DOHH2 (cell line): Measurements from ENCODE around the gene TMEM87B.
A peak's percentile ranks its signal among the peaks of the same experiment; 100 is the strongest.

Experiments
- H3F3A ChIP-seq: fragments of 200-600 bp; sonication (generic), shearing (Covaris generic); 2 replicates; pipeline ENCODE4 v1.6.0; 2016; ENCODE audit warnings: antibody characterized with exemption, mild to moderate bottlenecking; ENCODE audit not compliant: control insufficient read depth, insufficient read depth
- H3K27ac ChIP-seq: fragments of 200-600 bp; sonication (generic); 2 replicates; pipeline ENCODE4 v1.5.1; 2014; ENCODE audit warnings: low read depth, mild to moderate bottlenecking, low read length, moderate library complexity
- H3K27me3 ChIP-seq: fragments of 200-600 bp; sonication (generic); 2 replicates; pipeline ENCODE4 v1.6.1; 2014; ENCODE audit warnings: mild to moderate bottlenecking, low read length, mixed read lengths; ENCODE audit not compliant: control insufficient read depth
- H3K36me3 ChIP-seq: fragments of 200-600 bp; sonication (generic); 2 replicates; pipeline ENCODE4 v1.6.1; 2014; ENCODE audit warnings: mild to moderate bottlenecking, low read length, moderate library complexity, mixed read lengths; ENCODE audit not compliant: control insufficient read depth
- H3K4me1 ChIP-seq: fragments of 200-600 bp; sonication (generic); 2 replicates; pipeline ENCODE4 v1.6.1; 2014; ENCODE audit warnings: mild to moderate bottlenecking, low read length, mixed read lengths; ENCODE audit not compliant: control insufficient read depth
- H3K4me2 ChIP-seq: fragments of 200-600 bp; sonication (generic); 2 replicates; pipeline ENCODE4 v1.6.0; 2014; ENCODE audit warnings: mild to moderate bottlenecking, low read length, moderate library complexity
- H3K4me3 ChIP-seq: fragments of 200-600 bp; sonication (generic); 2 replicates; pipeline ENCODE4 v1.5.1; 2014; ENCODE audit warnings: mild to moderate bottlenecking, low read length, mixed read lengths
- H3K79me2 ChIP-seq: fragments of 200-600 bp; sonication (generic); 2 replicates; pipeline ENCODE4 v1.6.1; 2014; ENCODE audit warnings: mild to moderate bottlenecking, low read length, mixed read lengths; ENCODE audit not compliant: control insufficient read depth
- H3K9me2 ChIP-seq: fragments of 200-600 bp; sonication (generic); replicated peaks from 2 replicates; pipeline ENCODE4 v1.6.1; 2014; ENCODE audit warnings: mild to moderate bottlenecking, low read length, mixed read lengths; ENCODE audit not compliant: control insufficient read depth
- H3K9me3 ChIP-seq: fragments of 200-600 bp; sonication (generic); 2 replicates; pipeline ENCODE4 v1.6.1; 2014; ENCODE audit warnings: antibody characterized with exemption, low read length, mixed read lengths; ENCODE audit not compliant: control insufficient read depth, insufficient read depth
- H4K20me1 ChIP-seq: fragments of 200-600 bp; sonication (generic); 2 replicates; pipeline ENCODE4 v1.6.0; 2014; ENCODE audit warnings: low read depth, mild to moderate bottlenecking, antibody characterized with exemption, low read length, moderate library complexity; ENCODE audit not compliant: control insufficient read depth, insufficient read depth
- EZH2phosphoT487 ChIP-seq: fragments of 200-600 bp; sonication (generic); IDR thresholded peaks from 2 replicates; pipeline ENCODE4 v1.6.1; 2017; ENCODE audit warnings: borderline replicate concordance, mild to moderate bottlenecking, antibody characterized with exemption, low read length, moderate library complexity, mixed read lengths
- TF ChIP-seq, protein P1 (sequence below): fragments of 200-600 bp; sonication (generic); IDR thresholded peaks from one replicate; pipeline ENCODE4 v1.5.1; 2014; ENCODE audit warnings: antibody characterized with exemption, mild to moderate bottlenecking, low read depth, low read length; ENCODE audit not compliant: poor library complexity, severe bottlenecking

TMEM87B gene

DNA sequence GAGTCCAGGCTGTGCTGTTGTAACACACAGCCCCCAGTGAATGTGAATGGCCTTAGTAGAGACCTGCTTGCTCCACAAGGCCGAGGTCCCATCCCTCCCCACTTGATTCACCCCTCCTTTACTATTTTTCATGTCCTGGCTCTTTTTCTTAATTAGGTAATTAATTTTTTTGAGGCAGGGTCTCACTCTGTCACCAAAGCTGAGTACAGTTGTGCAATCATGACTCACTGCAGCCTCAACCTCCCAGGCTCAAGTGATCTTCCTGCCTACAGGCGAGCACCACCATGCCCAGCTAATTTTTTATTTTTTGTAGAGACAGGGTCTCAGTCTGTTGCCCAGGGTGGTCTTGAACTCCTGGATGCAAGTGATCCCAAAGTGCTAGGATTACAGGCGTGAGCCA is 102.4 kb downstream of the TMEM87B start:
- H3K9me2 ChIP-seq: no peaks in the 10 kb centered on the region
- H3K27me3 ChIP-seq: no peaks in the 10 kb centered on the region
- H3K79me2 ChIP-seq: no peaks in the 10 kb centered on the region
- no peaks in the 10 kb centered on the region for H3K36me3 ChIP-seq
- H3K4me3 ChIP-seq: no peak overlapping the region
- no peak overlapping the region for H3K4me2 ChIP-seq
- peaks cover 46% of the 10 kb centered on the region for H3K4me1 ChIP-seq
- H4K20me1 ChIP-seq: no peaks in the 10 kb centered on the region
- H3K9me3 ChIP-seq: no peaks in the 10 kb centered on the region
- TF ChIP-seq EZH2phosphoT487: no peak
- H3K27ac ChIP-seq: no peak overlapping the region
- H3F3A ChIP-seq: peaks cover 5% of the 10 kb centered on the region

DNA sequence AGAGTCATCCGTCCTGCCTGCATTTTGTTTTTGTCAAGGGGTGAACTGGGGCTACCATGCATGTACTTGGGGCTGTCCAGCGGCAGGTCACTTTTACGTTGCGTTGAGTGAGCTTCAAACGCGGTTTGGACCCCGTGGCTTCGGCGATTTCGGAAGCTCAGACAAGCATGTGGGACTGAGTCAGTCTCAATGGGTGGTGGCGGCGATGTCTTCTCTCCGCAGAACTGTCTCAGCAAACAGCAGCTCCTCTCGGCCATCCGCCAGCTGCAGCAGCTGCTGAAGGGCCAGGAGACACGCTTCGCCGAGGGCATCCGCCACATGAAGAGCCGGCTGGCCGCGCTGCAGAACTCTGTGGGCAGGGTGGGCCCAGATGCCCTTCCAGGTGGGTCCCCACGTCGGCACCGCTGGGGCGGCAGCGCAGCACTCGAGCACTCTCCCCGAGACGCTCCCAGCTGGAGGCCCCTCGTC is 104.4 kb downstream of the TMEM87B start:
- Histone ChIP-seq H3K4me1 (peaks cover 46% of the 10 kb centered on the region), H4K20me1 (no peaks in the 10 kb centered on the region), H3K36me3 (no peaks in the 10 kb centered on the region), H3K9me3 (no peaks in the 10 kb centered on the region), H3K4me2 (peak overlapping the region; percentile 80), H3K79me2 (no peaks in the 10 kb centered on the region), H3K4me3 (peak overlapping the region; percentile 61), H3F3A (peaks cover 5% of the 10 kb centered on the region), H3K27ac (peak overlapping the region; percentile 80), H3K9me2 (no peaks in the 10 kb centered on the region), H3K27me3 (no peaks in the 10 kb centered on the region)
- TF ChIP-seq, protein P1, sequence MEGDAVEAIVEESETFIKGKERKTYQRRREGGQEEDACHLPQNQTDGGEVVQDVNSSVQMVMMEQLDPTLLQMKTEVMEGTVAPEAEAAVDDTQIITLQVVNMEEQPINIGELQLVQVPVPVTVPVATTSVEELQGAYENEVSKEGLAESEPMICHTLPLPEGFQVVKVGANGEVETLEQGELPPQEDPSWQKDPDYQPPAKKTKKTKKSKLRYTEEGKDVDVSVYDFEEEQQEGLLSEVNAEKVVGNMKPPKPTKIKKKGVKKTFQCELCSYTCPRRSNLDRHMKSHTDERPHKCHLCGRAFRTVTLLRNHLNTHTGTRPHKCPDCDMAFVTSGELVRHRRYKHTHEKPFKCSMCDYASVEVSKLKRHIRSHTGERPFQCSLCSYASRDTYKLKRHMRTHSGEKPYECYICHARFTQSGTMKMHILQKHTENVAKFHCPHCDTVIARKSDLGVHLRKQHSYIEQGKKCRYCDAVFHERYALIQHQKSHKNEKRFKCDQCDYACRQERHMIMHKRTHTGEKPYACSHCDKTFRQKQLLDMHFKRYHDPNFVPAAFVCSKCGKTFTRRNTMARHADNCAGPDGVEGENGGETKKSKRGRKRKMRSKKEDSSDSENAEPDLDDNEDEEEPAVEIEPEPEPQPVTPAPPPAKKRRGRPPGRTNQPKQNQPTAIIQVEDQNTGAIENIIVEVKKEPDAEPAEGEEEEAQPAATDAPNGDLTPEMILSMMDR: no peak
- no peak for TF ChIP-seq EZH2phosphoT487

DNA sequence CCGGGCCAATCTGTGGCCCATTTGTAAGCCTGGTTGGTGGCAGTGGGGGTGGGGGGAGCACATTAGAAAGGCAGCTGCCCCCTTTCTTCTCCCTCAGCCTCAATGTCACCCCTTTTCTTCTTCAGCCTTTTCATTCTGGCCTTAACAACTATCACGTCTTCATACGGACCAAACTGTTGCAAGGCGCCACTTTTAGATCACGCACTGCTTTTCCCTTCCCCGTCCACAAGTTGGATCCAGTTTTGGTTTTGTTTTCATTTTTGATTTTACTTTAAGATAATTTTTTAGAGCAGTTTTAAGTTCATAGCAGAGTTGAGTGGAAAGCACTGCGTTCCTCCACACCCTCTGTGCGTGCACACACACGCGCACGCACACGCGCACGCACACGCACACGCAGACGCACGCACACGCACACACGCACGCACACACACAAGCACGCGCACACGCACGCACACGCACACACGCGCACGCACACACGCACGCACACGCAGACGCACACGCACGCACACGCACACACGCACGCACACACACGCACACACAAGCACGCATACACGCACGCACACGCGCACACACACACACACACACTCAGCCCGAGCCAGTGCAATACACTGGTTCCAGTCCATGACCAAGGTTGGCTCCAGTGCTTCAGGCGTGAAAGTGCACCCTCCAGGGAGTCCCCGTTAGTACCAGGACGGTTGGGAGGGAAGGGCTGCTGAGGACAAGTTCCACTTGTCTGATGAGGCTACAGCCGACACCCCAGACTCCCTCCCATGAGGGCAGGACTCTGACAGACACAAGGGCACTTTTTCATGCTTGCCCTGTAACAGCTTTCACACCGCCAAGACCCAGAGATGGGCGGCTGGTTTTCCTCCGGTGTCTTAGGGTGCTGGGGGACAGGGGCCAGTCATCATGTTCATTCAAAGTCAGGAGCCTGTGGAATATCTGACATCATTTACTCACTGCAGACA is 105.5 kb downstream of the TMEM87B start:
- Histone ChIP-seq H4K20me1 (no peaks in the 10 kb centered on the region), H3K79me2 (no peaks in the 10 kb centered on the region), H3K36me3 (no peaks in the 10 kb centered on the region), H3K27me3 (no peaks in the 10 kb centered on the region), H3K4me3 (0 out of 2 replicates have a peak overlapping the region, but pooled peaks have one; percentile 33), H3K9me3 (no peaks in the 10 kb centered on the region), H3K27ac (peak overlapping the region; percentile 80), H3K4me1 (peaks cover 35% of the 10 kb centered on the region), H3K4me2 (peak overlapping the region; percentile 43), H3F3A (peaks cover 5% of the 10 kb centered on the region), H3K9me2 (no peaks in the 10 kb centered on the region)
- no peak for TF ChIP-seq EZH2phosphoT487
- TF ChIP-seq, protein P1: no peak
